ENCODE data around the gene FBXO36. TPM values are rescaled to one million over a fixed set of nuclear protein-coding genes. Genes with fewer than 3 reads are reported as not detected.

Gene FBXO36
- total and polyA plus RNA-seq, 10 of the 15 experiments (the other 5 are each of a cell fraction or from before 2014, with no cell fraction given): 0.79 to 2.7 (median 1.3) TPM

DNA sequence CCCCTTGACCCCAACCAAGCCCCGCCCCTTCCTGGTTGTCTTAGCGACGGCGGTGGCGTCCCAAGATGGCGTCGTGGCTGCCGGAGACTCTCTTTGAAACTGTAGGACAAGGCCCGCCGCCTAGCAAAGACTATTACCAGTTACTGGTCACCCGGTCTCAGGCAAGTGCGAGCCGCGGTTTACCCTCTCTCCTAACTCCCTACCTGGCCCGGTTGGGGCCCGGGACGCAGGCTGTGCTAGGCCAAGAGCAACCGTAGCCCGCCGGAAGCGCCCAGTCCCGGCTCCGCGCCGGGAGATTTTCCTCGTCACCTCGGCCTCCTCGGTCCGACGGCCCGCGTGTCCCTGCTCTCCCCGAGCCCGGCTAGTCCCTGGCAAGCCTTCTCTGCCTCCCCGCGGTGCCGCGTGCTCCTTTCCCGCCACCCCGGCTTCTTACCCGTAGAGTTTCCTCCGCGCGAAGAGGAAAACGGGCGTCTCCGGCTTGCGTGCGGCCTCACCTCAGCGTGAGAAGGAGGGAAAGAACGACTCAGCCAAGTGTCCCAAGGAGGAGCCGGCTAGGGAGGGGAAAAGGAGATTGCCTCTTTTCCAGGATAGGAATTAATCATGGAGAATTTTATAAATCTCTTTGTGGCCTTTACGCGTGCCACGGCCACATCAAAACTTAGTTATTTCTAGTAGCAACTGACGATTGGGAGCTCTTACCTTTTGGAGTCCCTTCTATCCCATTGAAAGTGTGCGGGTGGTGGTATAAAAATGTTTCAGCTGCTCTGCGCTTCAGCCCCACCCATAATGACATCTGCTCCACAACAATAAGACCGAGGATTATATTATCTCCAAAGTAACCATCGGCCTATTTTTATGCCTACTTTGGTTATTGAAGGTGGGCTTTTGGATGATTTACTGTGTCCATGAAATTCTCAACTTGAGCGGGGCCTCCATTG is at the start of gene FBXO36 (continued):
- TF ChIP-seq ZBTB40 (IDR thresholded peaks at IDR 0.05; ENCODE audit: borderline replicate concordance): peak; percentile 84; the same call in 1 of the 2 replicates
- TF ChIP-seq LARP7 (IDR thresholded peaks at IDR 0.05): peak; percentile 28
- TF ChIP-seq EED (IDR thresholded peaks at IDR 0.05; ENCODE audit: low read depth): peak; percentile 22; the same call in 1 of the 2 replicates
- TF ChIP-seq, protein P1, sequence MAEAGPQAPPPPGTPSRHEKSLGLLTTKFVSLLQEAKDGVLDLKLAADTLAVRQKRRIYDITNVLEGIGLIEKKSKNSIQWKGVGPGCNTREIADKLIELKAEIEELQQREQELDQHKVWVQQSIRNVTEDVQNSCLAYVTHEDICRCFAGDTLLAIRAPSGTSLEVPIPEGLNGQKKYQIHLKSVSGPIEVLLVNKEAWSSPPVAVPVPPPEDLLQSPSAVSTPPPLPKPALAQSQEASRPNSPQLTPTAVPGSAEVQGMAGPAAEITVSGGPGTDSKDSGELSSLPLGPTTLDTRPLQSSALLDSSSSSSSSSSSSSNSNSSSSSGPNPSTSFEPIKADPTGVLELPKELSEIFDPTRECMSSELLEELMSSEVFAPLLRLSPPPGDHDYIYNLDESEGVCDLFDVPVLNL (IDR thresholded peaks at IDR 0.05; ENCODE audit: low read depth, low read length): no peak
- no peak for TF ChIP-seq RUNX3 (IDR thresholded peaks at IDR 0.05; ENCODE audit: low read length)
- no peak for TF ChIP-seq NFYB (IDR thresholded peaks at IDR 0.05; ENCODE audit: insufficient read depth, low read depth, low read length)
- TF ChIP-seq CREM (IDR thresholded peaks at IDR 0.05; ENCODE audit: low read depth): no peak; the same call in 1 of the 2 replicates
- TF ChIP-seq NBN (IDR thresholded peaks at IDR 0.05): no peak
- TF ChIP-seq TCF12 (IDR thresholded peaks at IDR 0.05; ENCODE audit: low read depth, low read length): no peak
- TF ChIP-seq ZNF24 (IDR thresholded peaks at IDR 0.05): no peak
- no peak for TF ChIP-seq NRF1 (conservative IDR thresholded peaks at IDR 0.05; ENCODE audit: low read depth, low read length)
- TF ChIP-seq HCFC1 (IDR thresholded peaks at IDR 0.05; ENCODE audit: low read length): no peak; the same call in 1 of the 2 replicates
- no peak for TF ChIP-seq NFXL1 (IDR thresholded peaks at IDR 0.05; ENCODE audit: borderline replicate concordance)
- TF ChIP-seq BCL3 (IDR thresholded peaks at IDR 0.05; ENCODE audit: borderline replicate concordance, insufficient read depth, low read depth, low read length, poor library complexity, severe bottlenecking): no peak
- TF ChIP-seq, protein P2, sequence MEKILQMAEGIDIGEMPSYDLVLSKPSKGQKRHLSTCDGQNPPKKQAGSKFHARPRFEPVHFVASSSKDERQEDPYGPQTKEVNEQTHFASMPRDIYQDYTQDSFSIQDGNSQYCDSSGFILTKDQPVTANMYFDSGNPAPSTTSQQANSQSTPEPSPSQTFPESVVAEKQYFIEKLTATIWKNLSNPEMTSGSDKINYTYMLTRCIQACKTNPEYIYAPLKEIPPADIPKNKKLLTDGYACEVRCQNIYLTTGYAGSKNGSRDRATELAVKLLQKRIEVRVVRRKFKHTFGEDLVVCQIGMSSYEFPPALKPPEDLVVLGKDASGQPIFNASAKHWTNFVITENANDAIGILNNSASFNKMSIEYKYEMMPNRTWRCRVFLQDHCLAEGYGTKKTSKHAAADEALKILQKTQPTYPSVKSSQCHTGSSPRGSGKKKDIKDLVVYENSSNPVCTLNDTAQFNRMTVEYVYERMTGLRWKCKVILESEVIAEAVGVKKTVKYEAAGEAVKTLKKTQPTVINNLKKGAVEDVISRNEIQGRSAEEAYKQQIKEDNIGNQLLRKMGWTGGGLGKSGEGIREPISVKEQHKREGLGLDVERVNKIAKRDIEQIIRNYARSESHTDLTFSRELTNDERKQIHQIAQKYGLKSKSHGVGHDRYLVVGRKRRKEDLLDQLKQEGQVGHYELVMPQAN (conservative IDR thresholded peaks at IDR 0.05): peak; percentile 99
- TF ChIP-seq, protein P3, sequence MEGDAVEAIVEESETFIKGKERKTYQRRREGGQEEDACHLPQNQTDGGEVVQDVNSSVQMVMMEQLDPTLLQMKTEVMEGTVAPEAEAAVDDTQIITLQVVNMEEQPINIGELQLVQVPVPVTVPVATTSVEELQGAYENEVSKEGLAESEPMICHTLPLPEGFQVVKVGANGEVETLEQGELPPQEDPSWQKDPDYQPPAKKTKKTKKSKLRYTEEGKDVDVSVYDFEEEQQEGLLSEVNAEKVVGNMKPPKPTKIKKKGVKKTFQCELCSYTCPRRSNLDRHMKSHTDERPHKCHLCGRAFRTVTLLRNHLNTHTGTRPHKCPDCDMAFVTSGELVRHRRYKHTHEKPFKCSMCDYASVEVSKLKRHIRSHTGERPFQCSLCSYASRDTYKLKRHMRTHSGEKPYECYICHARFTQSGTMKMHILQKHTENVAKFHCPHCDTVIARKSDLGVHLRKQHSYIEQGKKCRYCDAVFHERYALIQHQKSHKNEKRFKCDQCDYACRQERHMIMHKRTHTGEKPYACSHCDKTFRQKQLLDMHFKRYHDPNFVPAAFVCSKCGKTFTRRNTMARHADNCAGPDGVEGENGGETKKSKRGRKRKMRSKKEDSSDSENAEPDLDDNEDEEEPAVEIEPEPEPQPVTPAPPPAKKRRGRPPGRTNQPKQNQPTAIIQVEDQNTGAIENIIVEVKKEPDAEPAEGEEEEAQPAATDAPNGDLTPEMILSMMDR (IDR thresholded peaks at IDR 0.05 in 2 of 3, conservative IDR thresholded peaks at IDR 0.05 in 1 of 3; ENCODE audit: control insufficient read depth in 2 of 3, extremely low read depth in 1 of 3, insufficient read depth in 1 of 3, low read depth in 3 of 3, low read length in 3 of 3): no peak
- TF ChIP-seq MYC (IDR thresholded peaks at IDR 0.05; ENCODE audit: insufficient read depth, insufficient read length, insufficient replicate concordance, low read length, severe bottlenecking): no peak

Measured in GM12878 (cell line).